Central memory CD8-positive, alpha-beta T cell (primary cell): Measurements from ENCODE around the gene GLYATL3.

Experiments used
- ATAC-seq: fragments of 150-1000 bp; cut with Tn5 transposase; replicated peaks from 2 replicates; pipeline ENCODE4 v1.10.0; 2022; ENCODE audit warnings: mild to moderate bottlenecking, moderate FRiP score, moderate number of reproducible peaks; ENCODE audit not compliant: poor library complexity, severe bottlenecking; ENCODE audit errors: extremely low read depth
- DNase-seq, 2 donors: peaks; one replicate each; pipeline ENCODE4 v3.0.0; 2021; ENCODE audit warnings: low spot score in 2 of 2
- H3K27ac Mint-ChIP-seq: one replicate; pipeline ENCODE4 v1.8.0; 2022; ENCODE audit warnings: low read depth, mild to moderate bottlenecking, moderate library complexity, mixed read lengths
- H3K27me3 Mint-ChIP-seq: one replicate; pipeline ENCODE4 v1.8.0; 2022; ENCODE audit warnings: mixed read lengths
- H3K36me3 Mint-ChIP-seq: one replicate; pipeline ENCODE4 v1.8.0; 2022; ENCODE audit warnings: mild to moderate bottlenecking, moderate library complexity, mixed read lengths; ENCODE audit not compliant: insufficient read depth
- H3K4me1 Mint-ChIP-seq: one replicate; pipeline ENCODE4 v1.8.0; 2022; ENCODE audit warnings: mixed read lengths
- H3K4me3 Mint-ChIP-seq: one replicate; pipeline ENCODE4 v1.8.0; 2022; ENCODE audit warnings: mild to moderate bottlenecking, moderate library complexity, mixed read lengths
- H3K9me3 Mint-ChIP-seq: one replicate; pipeline ENCODE4 v1.8.0; 2022; ENCODE audit warnings: mixed read lengths

GLYATL3 gene

DNA sequence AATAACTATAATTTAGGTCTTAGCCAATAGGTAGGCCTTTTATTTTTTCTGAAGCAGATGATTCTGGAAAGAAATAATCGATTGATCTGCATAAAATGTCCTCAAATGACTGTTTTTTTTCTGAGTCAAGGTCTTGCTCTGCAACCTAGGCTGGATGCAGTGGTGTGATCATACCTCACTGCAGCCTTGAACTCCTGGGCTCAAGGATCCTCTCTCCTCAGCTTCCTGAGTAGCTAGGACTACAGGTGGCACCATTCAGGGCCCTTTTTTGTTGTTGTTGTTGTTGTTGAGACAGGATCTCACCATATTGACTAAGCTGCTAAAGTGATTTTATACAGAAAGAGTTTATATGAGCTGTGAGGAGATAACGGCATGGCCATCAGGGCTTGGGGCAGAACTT lies 18.2 kb downstream of the GLYATL3 start:
- no peaks in the 10 kb centered on the region for H3K9me3 Mint-ChIP-seq
- no peaks in the 10 kb centered on the region for H3K4me1 Mint-ChIP-seq
- H3K36me3 Mint-ChIP-seq = no peaks in the 10 kb centered on the region
- ATAC-seq (no peak), DNase-seq (no peak)
- H3K4me3 Mint-ChIP-seq = no peak overlapping the region
- peaks cover 15% of the 10 kb centered on the region for H3K27me3 Mint-ChIP-seq
- no peak overlapping the region for H3K27ac Mint-ChIP-seq

GRCh38 chr6:49519660-49520059 lies 19.9 kb downstream of the GLYATL3 start:
- H3K9me3 Mint-ChIP-seq = no peaks in the 10 kb centered on the region
- no peak for ATAC-seq
- H3K27me3 Mint-ChIP-seq = no peaks in the 10 kb centered on the region
- no peaks in the 10 kb centered on the region for H3K36me3 Mint-ChIP-seq
- no peak for DNase-seq
- H3K27ac Mint-ChIP-seq = no peak overlapping the region
- no peaks in the 10 kb centered on the region for H3K4me1 Mint-ChIP-seq
- no peak overlapping the region for H3K4me3 Mint-ChIP-seq

DNA sequence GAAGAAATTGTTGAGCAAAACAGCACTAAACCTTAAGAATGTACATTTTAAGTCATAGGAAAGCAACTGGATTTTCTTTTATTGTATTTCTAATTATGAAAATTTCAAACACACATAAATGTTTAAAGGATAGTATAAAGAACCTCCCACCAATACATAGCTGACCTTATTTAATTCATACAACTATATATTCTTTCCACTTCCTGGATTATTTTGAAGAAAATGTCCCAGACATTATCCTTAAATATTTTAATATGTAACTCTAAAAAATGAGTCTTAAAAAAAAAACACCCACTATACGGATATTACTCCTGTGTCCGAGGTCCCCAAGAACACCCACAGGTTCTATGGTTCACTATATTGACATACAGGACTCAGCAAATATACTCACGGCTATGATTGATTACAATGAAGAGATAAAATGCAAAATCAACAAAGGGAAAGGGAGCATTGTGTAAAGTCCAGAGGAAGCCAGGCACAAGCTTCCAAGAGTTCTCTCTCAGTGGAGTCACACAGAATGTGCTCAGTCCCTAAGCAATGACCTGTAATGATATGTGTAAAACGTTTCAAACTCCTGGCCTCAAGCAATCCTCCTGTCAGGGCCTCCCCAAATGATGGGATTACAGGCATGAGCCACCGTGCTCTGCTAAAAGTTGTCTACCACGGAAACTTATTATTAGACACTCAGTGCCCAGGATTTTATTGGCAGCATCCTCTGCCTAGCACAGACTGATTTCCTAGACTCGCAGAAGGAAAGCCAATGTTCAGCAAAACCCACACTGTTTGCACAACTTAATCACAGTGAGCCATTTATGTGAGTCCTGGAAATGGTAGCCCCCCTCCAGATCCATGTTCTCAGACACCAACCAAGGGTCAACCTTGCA lies 23.2 kb downstream of the GLYATL3 start:
- Mint-ChIP-seq H3K27me3 (no peaks in the 10 kb centered on the region), H3K4me1 (no peaks in the 10 kb centered on the region)

DNA sequence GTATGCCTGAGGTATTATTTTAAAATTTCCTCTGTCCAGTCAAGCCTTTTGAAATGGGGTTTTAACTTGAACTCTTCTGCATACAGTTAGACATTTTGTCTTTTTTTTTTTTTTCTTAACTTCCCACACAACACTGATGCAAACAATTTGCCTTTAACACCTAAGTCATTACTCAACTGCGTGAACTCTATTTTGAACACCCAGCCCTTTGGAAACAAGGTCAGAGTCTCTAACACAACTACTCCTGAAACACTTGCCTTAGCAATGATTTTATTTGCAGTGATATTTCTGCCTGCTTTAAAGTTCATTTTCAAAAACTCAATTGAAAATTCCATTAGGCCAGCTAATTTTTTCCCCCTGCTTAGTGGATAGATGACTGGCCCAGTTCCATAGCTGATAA lies 24.2 kb downstream of the GLYATL3 start:
- Mint-ChIP-seq H3K36me3 (no peaks in the 10 kb centered on the region), H3K27me3 (peaks cover 5% of the 10 kb centered on the region), H3K27ac (no peak overlapping the region), H3K4me3 (no peak overlapping the region), H3K9me3 (no peaks in the 10 kb centered on the region), H3K4me1 (no peaks in the 10 kb centered on the region)
- ATAC-seq = no peak
- DNase-seq = no peak

More for the DNA sequence above, 23.2 kb downstream of the GLYATL3 start:
- ATAC-seq (no peak), DNase-seq (no peak)
- no peaks in the 10 kb centered on the region for H3K36me3 Mint-ChIP-seq
- no peaks in the 10 kb centered on the region for H3K9me3 Mint-ChIP-seq
- H3K27ac Mint-ChIP-seq = no peak overlapping the region
- no peak overlapping the region for H3K4me3 Mint-ChIP-seq

- H3K27ac Mint-ChIP-seq = no peak overlapping the region
- no peak overlapping the region for H3K4me3 Mint-ChIP-seq
- no peaks in the 10 kb centered on the region for H3K9me3 Mint-ChIP-seq
- H3K27me3 Mint-ChIP-seq = peaks cover 11% of the 10 kb centered on the region
- DNase-seq (no peak), ATAC-seq (no peak)
- H3K36me3 Mint-ChIP-seq = no peaks in the 10 kb centered on the region
- no peaks in the 10 kb centered on the region for H3K4me1 Mint-ChIP-seq
Measured at GRCh38 chr6:49524541-49524940, 24.8 kb downstream of the GLYATL3 start.

DNA sequence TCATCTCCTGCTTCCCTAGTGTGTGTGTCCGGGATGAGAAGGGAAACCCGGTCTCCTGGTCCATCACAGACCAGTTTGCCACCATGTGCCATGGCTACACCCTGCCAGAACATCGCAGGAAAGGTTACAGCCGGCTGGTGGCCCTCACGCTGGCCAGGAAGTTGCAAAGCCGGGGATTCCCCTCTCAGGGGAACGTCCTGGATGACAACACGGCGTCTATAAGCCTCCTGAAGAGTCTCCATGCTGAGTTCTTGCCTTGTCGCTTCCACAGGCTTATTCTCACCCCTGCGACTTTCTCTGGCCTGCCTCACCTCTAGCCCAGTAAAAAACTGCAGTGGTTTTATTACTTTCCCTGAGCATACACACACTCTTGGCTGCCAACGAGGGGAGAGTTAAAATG lies 26.9 kb downstream of the GLYATL3 start:
- H3K4me3 Mint-ChIP-seq = no peak overlapping the region
- H3K4me1 Mint-ChIP-seq = no peaks in the 10 kb centered on the region
- peaks cover 20% of the 10 kb centered on the region for H3K27me3 Mint-ChIP-seq
- no peak overlapping the region for H3K27ac Mint-ChIP-seq
- H3K36me3 Mint-ChIP-seq = no peaks in the 10 kb centered on the region
- no peak for ATAC-seq
- H3K9me3 Mint-ChIP-seq = no peaks in the 10 kb centered on the region
- DNase-seq = no peak

GRCh38 chr6:49527320-49527719 lies 27.6 kb downstream of the GLYATL3 start:
- Mint-ChIP-seq H3K27ac (no peak overlapping the region), H3K36me3 (no peaks in the 10 kb centered on the region), H3K9me3 (no peaks in the 10 kb centered on the region), H3K4me1 (no peaks in the 10 kb centered on the region), H3K4me3 (no peak overlapping the region), H3K27me3 (peaks cover 20% of the 10 kb centered on the region)
- no peak for DNase-seq
- no peak for ATAC-seq

DNA sequence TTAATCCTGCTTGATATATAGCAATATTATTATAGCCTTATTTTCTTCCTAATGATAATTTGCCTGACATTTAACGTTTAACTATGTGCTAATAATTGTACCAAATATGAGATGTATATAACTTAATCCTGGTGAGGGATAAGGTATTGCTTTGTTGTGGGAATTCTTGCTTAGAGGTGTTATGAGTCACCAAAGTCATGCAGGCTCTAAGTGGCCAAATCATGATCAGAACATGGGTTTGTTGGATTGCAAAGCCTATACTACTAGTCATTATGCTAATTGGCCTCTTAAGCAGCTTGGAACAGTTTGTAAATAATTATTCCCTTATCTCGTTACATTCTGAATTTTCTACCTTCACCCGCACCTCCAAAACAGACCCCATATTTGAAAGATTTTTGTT lies 28.8 kb downstream of the GLYATL3 start:
- Mint-ChIP-seq H3K9me3 (no peaks in the 10 kb centered on the region), H3K27me3 (peaks cover 20% of the 10 kb centered on the region), H3K27ac (no peak overlapping the region), H3K36me3 (no peaks in the 10 kb centered on the region), H3K4me1 (no peaks in the 10 kb centered on the region), H3K4me3 (no peak overlapping the region)
- ATAC-seq (no peak), DNase-seq (no peak)

DNA sequence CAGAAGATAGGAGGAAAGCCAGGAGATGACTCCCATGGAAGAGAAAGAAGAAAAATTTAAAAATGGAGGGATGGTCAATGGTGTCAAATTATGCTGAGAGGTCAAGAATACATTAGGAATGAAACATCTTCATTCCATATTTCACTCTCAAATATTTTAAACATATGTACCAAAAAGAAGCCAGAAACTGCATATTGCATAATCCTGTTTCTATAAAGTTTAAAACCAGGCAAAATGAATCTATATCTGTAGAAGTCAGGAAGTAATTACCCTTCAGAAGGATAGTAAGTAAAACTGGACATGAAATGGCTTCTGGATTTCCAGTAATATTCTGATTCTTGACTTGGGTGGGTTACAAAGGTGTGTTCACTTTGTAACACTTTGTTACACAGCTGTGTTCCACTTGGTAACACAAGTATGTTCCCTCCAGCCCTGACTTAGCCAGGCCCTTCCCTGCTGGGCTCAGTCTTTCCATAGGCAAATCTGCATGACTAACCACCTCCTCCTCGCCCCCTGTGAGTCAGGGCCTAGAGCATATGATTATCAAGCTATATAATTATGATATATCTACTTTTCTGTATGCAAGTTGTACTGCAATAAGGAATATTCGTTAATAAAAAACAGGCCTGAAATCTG lies 30.5 kb downstream of the GLYATL3 start:
- no peak for DNase-seq

GRCh38 chr6:49531774-49532569 lies 32.2 kb downstream of the GLYATL3 start:
- ATAC-seq (peak; percentile 40), DNase-seq (no peak)
- Mint-ChIP-seq H3K9me3 (no peaks in the 10 kb centered on the region), H3K4me3 (no peak overlapping the region), H3K36me3 (no peaks in the 10 kb centered on the region), H3K4me1 (no peaks in the 10 kb centered on the region), H3K27me3 (peaks cover 20% of the 10 kb centered on the region), H3K27ac (no peak overlapping the region)

More for the DNA sequence above, 30.5 kb downstream of the GLYATL3 start:
- peaks cover 20% of the 10 kb centered on the region for H3K27me3 Mint-ChIP-seq
- H3K36me3 Mint-ChIP-seq = no peaks in the 10 kb centered on the region
- no peaks in the 10 kb centered on the region for H3K9me3 Mint-ChIP-seq
- no peak overlapping the region for H3K4me3 Mint-ChIP-seq
- H3K27ac Mint-ChIP-seq = no peak overlapping the region
- H3K4me1 Mint-ChIP-seq = no peaks in the 10 kb centered on the region
- no peak for ATAC-seq

GRCh38 chr6:49535795-49536194 lies 36.1 kb downstream of the GLYATL3 start:
- Mint-ChIP-seq H3K4me1 (no peaks in the 10 kb centered on the region), H3K9me3 (no peaks in the 10 kb centered on the region), H3K27me3 (no peaks in the 10 kb centered on the region), H3K27ac (no peak overlapping the region), H3K4me3 (no peak overlapping the region), H3K36me3 (no peaks in the 10 kb centered on the region)
- DNase-seq = no peak
- ATAC-seq = no peak

GRCh38 chr6:49539102-49539501 lies 39.4 kb downstream of the GLYATL3 start:
- no peak for ATAC-seq
- DNase-seq = no peak
- Mint-ChIP-seq H3K4me1 (no peaks in the 10 kb centered on the region), H3K36me3 (no peaks in the 10 kb centered on the region), H3K4me3 (no peak overlapping the region), H3K27me3 (no peaks in the 10 kb centered on the region), H3K27ac (no peak overlapping the region), H3K9me3 (no peaks in the 10 kb centered on the region)
